Measurements from ENCODE around the gene TTC39C. TPM values are rescaled to one million over a fixed set of nuclear protein-coding genes. Genes with fewer than 3 reads are reported as not detected.

Gene TTC39C
- total RNA-seq, 1 donor from 2014 or later: 30.1 TPM

DNA sequence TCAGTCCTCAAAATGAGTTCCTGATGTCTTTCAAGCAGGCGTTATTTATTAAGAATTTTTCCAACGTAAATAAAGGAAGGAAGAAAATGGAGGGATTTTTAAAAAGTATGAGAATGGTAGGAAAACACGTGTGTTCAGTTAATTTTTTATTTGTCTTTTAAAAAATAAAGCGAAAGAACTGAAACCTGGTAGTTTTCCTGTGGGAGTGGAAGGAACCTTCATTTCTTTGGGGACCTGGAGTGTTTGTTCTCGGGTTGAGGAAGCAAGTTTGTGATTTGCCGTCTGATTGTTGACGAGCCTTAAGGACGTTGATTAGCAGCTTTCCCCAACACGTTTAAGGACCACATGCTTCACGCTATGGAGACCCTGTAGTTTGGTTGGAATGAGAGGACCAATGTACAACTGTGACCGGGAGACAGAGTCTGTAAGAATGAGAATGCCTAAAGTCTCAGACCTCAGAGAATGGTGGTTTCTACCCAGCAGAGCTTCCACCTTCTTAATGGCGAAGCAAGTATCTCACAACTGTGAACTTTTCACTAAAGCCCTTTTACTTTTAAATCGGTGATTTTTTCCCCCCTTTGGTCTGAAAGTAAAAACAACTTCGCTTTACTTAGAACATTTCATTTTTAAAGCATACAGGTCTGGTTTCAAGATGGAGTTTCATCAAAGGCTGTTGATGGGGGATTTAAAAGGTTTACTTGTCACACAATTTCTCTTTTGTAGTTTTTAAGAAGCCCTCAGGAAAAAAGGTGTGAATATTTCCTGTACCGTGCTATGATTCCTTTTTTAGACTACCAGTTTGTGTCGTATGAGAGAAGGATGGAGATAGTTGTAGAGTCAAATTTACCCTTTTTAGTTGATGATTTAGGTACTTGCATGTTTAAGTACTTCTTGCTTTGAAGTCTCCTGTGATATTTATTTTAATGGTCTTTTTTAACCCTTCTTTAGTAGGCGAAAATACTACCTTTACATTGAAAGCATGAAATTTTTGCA lies 1.4 kb downstream of the TTC39C start:
- no peaks in the 10 kb centered on the region for H3K9me3 Mint-ChIP-seq (ENCODE audit: low read depth)

DNA sequence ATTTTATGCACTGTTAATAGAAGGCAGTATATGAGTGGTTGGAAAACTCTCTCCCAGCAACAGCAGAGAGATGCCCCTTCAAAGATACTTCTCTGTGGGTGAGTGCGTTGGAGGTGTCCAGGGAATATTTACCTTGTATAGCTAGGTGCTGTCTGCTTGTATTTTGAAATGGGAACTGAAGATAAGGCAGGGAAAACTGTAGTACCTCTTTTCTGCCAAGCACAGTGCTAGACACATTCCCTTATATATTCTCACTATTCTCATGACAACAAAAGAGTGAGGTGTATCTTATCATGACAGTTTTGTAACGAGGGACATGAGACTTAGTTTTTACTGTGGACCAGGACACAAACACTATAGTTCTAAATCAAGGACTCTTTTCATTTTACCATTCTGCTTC lies 2.1 kb downstream of the TTC39C start:
- Mint-ChIP-seq H3K27ac (peak overlapping the region; percentile 19), H3K4me1 (ENCODE audit: low read depth) (peaks cover 25% of the 10 kb centered on the region), H3K27me3 (peaks cover 12% of the 10 kb centered on the region), H3K4me3 (ENCODE audit: low read depth) (peak overlapping the region; percentile 89), H3K9me3 (ENCODE audit: low read depth) (no peaks in the 10 kb centered on the region), H3K36me3 (ENCODE audit: insufficient read depth) (no peaks in the 10 kb centered on the region)
- DNase-seq (ENCODE audit: low spot score, unreplicated experiment): no peak
- TF ChIP-seq, protein P1, sequence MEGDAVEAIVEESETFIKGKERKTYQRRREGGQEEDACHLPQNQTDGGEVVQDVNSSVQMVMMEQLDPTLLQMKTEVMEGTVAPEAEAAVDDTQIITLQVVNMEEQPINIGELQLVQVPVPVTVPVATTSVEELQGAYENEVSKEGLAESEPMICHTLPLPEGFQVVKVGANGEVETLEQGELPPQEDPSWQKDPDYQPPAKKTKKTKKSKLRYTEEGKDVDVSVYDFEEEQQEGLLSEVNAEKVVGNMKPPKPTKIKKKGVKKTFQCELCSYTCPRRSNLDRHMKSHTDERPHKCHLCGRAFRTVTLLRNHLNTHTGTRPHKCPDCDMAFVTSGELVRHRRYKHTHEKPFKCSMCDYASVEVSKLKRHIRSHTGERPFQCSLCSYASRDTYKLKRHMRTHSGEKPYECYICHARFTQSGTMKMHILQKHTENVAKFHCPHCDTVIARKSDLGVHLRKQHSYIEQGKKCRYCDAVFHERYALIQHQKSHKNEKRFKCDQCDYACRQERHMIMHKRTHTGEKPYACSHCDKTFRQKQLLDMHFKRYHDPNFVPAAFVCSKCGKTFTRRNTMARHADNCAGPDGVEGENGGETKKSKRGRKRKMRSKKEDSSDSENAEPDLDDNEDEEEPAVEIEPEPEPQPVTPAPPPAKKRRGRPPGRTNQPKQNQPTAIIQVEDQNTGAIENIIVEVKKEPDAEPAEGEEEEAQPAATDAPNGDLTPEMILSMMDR (IDR thresholded peaks at IDR 0.05; ENCODE audit: unreplicated experiment): peak; percentile 40

More for the DNA sequence above, 1.4 kb downstream of the TTC39C start:
- peaks cover 12% of the 10 kb centered on the region for H3K27me3 Mint-ChIP-seq
- H3K27ac Mint-ChIP-seq: peak overlapping the region; percentile 87
- H3K4me3 Mint-ChIP-seq (ENCODE audit: low read depth): peak overlapping the region; percentile 89
- DNase-seq (ENCODE audit: low spot score, unreplicated experiment): no peak
- H3K4me1 Mint-ChIP-seq (ENCODE audit: low read depth): peaks cover 29% of the 10 kb centered on the region
- TF ChIP-seq, protein P1 (IDR thresholded peaks at IDR 0.05; ENCODE audit: unreplicated experiment): no peak
- H3K36me3 Mint-ChIP-seq (ENCODE audit: insufficient read depth): no peaks in the 10 kb centered on the region

DNA sequence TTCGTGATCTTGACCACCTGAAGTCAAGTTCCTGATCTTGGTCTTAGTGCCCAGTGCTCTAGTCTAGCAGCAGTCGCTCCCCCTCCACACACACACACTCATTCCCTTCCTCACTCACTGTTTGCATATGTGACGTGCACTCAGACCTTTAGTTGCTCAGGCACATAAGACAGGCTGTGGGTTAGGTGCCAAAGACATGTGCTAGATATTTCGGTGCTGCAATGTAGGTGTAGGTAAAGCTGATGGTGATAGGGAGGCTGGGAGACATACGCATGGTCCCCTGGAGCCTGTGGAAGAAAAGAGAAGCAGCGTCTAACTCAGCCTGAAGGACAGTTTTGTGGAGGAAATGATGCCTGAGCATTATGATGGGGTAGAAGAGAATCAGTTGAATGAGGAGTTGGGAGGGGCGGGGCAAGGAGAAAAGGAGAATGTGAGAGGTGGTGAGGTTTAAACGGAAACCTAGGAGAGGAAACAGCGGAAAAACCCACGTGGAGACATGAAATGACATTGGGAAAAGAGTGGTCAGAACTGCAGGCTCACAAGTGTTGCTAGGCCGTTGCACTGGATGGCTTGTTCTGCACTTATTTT lies 3.8 kb downstream of the TTC39C start:
- no peak for DNase-seq (ENCODE audit: low spot score, unreplicated experiment)
- Mint-ChIP-seq H3K4me1 (ENCODE audit: low read depth) (peaks cover 24% of the 10 kb centered on the region), H3K27me3 (no peaks in the 10 kb centered on the region), H3K27ac (no peak overlapping the region), H3K4me3 (ENCODE audit: low read depth) (no peak overlapping the region), H3K36me3 (ENCODE audit: insufficient read depth) (no peaks in the 10 kb centered on the region), H3K9me3 (ENCODE audit: low read depth) (no peaks in the 10 kb centered on the region)
- TF ChIP-seq, protein P1 (IDR thresholded peaks at IDR 0.05; ENCODE audit: unreplicated experiment): no peak

DNA sequence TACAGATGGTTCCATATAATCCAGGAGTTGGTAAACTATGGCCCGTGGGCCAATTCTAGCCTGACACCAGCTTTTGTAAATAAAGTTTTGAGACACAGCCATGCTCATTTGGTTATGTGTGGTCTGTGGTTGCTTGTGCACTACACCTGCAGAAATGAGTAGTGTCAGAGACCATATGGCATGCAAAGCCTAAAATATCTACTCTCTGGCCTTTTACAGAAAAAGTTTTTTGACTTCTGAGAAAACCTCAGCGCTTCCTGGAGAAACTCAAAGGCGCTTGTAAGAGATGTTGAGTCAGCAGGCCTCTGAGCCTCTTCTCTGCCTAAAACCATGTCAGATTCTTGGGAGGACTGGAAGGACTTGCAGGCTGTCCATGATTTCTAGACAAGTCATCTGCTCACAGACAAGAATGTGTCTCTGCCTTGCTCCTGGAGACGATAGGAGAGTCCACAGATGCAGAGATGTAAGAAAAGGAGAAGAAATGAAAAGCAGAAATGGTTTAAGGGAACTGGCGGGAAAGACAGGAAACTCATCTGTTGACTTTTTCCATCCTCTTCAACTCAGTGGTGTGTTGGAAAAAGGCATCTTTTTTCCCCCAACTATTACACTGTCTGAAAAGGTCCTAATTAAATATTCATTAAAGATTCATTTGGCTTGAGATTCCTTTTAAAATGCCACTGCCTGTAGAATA lies 5.2 kb downstream of the TTC39C start:
- Mint-ChIP-seq H3K4me1 (ENCODE audit: low read depth) (peaks cover 27% of the 10 kb centered on the region), H3K4me3 (ENCODE audit: low read depth) (no peak overlapping the region), H3K9me3 (ENCODE audit: low read depth) (no peaks in the 10 kb centered on the region), H3K36me3 (ENCODE audit: insufficient read depth) (no peaks in the 10 kb centered on the region), H3K27me3 (no peaks in the 10 kb centered on the region), H3K27ac (no peak overlapping the region)
- TF ChIP-seq, protein P1 (IDR thresholded peaks at IDR 0.05; ENCODE audit: unreplicated experiment): no peak
- no peak for DNase-seq (ENCODE audit: low spot score, unreplicated experiment)

DNA sequence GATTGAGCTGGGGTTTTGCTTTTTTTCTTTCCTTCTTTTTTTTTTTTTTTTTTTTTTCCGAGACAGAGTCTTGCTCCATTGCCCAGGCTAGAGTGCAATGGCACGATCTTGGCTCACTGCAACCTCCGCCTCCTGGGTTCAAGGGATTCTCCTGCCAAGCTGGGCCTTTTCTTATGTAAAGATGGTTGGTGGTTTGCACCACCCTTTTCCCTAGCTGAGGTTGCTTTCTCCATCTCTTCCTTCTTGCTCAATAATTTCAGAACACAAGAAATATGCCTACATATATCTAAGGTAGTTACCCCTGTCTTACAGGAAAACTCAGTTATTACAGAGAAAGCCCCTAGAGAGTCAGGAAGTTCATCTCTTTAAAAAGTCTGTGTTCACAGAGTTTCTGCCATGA lies 7.0 kb downstream of the TTC39C start:
- no peaks in the 10 kb centered on the region for H3K27me3 Mint-ChIP-seq
- DNase-seq (ENCODE audit: low spot score, unreplicated experiment): no peak
- TF ChIP-seq, protein P1 (IDR thresholded peaks at IDR 0.05; ENCODE audit: unreplicated experiment): no peak
- H3K36me3 Mint-ChIP-seq (ENCODE audit: insufficient read depth): no peaks in the 10 kb centered on the region
- H3K4me3 Mint-ChIP-seq (ENCODE audit: low read depth): no peak overlapping the region
- no peaks in the 10 kb centered on the region for H3K9me3 Mint-ChIP-seq (ENCODE audit: low read depth)
- peaks cover 15% of the 10 kb centered on the region for H3K4me1 Mint-ChIP-seq (ENCODE audit: low read depth)
- H3K27ac Mint-ChIP-seq: no peak overlapping the region

All from progenitor cell of endocrine pancreas (in vitro differentiated cells).